Heart left ventricle (tissue), 13 donors: ENCODE measurements around the gene NACC2.

ENCODE experiments used
- CTCF ChIP-seq, 12 donors: fragments of 200-600 bp; sonication (generic) in 4 of 12; IDR thresholded peaks; one replicate each; pipeline versions ENCODE4 v1.5.0 to v1.8.0; 2018 to 2022; ENCODE audit warnings: antibody characterized with exemption in 12 of 12, mild to moderate bottlenecking in 5 of 12
- POLR2A ChIP-seq, 2 donors: fragments of 450-650 bp; IDR thresholded peaks; one replicate each; pipeline ENCODE4 v1.6.1; 2017; ENCODE audit warnings: antibody characterized with exemption in 2 of 2, mild to moderate bottlenecking in 2 of 2, moderate library complexity in 2 of 2
- donor health status: ischemic (EF 13 %, LVEDD 7.1; RV severe dilation, severe dysfunction).
- donor health status: DM: no; HTN: yes; CAD: no.
- donor health status: DM: no; HTN: no; CAD: no.
- donor health status: ischemic (EF 25% LVEDD 6.9; RV normal size, moderate dysfunction).
- donor health status: ischemic (EF 25% LVEDD 5.7; RV mildly dilated, moderate dysfunction).
- donor health status: ischemic (EF 35%, LVEDD 5.7; RV mildly dilated, moderate dysfunction).
- donor health status: nonischemic (EF 11% LVEDD 7.7; RV severe dilation, severe dysfunction).
- donor health status: DM: yes; HTN: yes; CAD: no.
- donor health status: PGD.
- donor health status: ischemic (EF 29% LVEDD 5.4; RV normal size, mild dysfunction).
- donor health status: nonischemic (EF 23%, LVEDD 6.1; RV moderate dilation, normal function).

DNA sequence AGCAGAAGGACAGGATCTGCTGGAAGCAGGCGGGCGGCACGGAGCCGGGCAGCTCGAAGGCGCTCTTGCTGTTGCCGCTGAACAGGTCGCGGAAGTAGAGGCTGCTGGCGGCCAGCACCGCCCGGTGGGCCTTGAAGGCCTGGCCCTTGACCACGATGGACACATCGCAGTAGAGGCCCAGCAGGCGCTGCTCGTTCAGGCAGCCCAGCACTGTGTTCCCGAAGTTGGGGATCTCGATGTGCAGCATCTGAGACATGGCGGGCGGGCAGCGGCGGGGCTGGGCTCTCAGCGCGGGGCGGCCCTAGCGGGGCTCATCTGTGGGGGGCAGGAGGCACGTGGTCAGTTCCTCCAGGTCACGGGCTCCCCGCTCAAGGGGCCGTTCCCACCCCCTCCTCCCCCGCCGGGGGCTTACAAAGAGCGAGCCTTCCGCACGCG lies 44.8 kb downstream of the NACC2 start:
- TF ChIP-seq CTCF (IDR thresholded peaks at IDR 0.05) (no peak), POLR2A (IDR thresholded peaks at IDR 0.05) (no peak)
